GM21390 (cell line): ENCODE measurements around the gene CEACAM19.
"Not testable (repeated sequence)": the region's sequence is repeated elsewhere in the genome, so short reads cannot be mapped to it uniquely, and the experiment has no call there.

Experiments used
- ATAC-seq: cut with Tn5 transposase; IDR thresholded peaks from one replicate; pipeline ENCODE4 v1.9.1; 2021; ENCODE audit not compliant: unreplicated experiment

Gene CEACAM19, protein sequence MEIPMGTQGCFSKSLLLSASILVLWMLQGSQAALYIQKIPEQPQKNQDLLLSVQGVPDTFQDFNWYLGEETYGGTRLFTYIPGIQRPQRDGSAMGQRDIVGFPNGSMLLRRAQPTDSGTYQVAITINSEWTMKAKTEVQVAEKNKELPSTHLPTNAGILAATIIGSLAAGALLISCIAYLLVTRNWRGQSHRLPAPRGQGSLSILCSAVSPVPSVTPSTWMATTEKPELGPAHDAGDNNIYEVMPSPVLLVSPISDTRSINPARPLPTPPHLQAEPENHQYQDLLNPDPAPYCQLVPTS

DNA sequence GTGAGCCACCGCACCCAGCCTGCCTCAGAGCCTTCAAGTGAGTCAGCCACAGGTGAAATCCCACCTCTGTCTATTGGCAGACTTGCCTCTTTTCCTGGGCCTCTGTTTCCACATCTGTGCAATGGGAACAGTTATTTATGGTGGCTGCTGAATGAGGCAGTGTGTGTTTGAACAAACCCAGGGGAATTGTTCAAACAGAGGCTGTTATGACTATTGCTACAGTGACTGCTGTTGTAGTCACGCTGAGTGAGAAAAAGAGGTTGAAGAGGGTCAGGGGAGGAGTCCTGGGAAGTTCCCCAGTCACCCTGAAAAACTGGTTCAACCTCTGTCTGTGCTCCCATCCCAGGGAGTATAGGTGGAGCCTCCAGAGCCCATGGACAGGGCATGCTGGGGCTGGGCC, at the start of gene CEACAM19:
Gene CEACAM19 (plus strand): TSS at position 83 of the 400 bp plus-strand sequence. CDS start 450 bp downstream, outside the sequence.
- no peak for ATAC-seq

DNA sequence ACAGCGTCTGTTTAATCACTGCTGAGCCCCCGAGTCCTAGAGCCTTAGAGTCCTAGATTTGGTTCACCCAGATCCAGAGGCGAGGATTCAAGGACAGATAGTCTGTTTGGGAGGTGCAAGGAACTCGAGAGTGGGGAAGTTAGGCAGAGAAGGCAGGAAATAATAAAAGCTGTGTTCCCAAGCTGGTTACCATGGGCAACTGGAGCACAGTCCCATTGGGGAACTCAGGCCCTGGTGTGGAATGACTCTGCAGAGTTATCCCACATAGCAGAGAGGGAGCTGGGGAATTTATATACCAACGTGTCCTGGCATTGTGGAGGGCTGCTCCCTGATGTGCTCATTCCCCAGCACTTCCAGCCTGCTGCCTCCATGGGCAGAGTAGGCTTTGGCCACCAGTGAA, 48.2 kb upstream of the CEACAM19 start:
- ATAC-seq, result no peak

DNA sequence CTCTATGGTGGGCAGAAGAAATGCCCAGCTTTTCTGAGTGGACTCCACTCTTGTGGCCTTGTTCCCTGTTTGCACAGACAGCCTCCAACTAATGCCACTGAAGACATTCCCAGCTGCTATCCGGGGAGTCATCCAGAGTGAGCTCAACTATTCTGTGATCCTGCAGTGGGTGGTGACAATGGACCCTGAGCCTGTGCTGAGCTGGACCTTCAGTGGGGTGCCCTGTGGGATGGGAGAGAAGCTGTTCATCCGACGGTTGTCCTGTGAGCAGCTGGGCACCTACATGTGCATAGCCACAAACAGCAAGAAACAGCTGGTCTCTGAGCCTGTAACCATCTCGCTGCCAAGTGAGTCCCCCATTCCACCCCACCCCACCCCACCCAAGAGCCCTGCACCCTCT, 47.7 kb upstream of the CEACAM19 start:
- ATAC-seq, result no peak

DNA sequence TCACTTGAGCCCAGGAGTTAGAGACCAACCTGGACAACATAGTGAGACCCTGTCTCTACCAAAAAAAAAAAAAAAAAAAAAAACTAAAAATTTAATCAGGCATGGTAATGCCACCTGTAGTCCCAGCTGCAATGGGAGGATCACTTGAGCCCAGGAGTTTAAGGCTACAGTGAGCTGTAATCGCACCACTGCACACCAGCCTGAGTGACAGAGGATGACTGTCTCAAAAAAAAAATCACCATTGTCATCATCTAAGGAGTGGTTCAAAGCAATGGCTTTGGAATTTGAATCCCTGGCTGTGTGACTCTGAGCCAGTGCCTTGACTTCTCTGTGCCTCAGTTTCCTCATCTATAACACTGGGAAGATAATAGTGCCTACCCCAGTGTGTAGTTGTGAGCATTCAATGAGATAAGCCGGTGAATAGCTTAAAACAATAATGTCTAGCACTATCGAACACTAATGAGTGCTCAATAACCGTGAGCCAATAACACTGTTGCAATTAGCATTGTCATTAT, 46.4 kb upstream of the CEACAM19 start:
- no peak for ATAC-seq

DNA sequence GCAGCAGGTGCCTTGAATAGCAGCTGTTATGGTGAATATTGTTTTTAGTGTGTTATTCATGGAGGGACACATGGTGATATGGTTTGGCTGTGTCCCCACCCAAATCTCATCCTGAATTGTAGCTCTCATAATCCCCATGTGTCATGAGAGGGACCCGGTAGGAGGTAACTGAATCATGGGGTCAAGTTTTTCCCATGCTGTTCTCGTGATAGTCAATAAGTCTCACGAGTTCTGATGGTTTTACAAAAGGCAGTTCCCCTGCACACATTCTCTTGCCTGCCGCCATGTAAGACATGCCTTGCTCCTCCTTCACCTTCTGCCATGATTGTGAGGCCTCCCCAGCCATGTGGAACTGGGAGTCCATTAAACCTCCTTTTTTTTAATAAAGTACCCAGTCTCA, 45.6 kb upstream of the CEACAM19 start:
- not testable (repeated sequence) for ATAC-seq

DNA sequence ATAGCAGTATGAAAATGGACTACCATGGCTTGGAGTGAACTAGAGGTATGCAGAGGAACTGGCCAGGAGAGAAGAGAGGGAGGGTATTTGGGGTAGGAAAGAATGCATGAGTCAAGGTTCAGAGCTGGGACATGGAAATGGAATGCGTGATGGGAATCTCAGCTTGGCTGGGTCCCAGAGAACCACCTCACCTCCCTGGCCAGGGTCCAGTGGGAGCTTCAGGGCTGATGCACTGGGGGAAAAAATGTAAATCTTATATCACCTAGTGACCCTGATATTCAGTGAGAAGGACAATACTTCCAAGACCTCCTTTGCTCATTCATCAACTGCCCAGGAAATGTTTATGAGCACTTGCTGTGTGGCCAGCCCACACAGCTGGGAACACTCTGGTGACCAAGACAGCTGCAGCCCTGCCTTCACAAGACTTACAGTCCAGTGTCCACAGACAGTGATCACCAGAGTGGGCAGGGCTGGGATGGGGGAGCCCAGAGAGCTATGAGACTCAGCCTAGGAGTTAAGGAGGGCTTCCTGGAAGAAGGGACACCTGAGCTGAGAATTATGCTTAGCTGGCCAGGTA, 45.1 kb upstream of the CEACAM19 start:
- ATAC-seq, result no peak

DNA sequence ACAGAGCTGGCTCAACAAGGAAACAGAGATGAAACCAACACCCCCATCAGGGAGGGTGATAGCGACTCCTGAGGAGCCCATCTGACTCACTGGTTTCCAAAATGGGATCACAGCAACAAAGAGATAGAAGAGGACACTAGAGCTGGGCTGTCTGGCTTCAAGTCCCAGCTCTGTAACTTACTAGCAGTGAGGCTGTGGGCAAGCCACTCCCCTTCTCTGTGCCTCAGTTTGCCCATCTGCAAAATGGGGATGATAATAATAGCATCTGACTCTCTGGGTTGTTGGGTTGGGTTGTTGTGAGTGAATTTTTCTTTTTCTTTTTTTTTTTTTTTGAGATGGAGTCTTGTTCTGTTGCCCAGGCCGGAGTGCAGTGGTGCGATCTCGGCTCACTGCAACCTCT, 43.7 kb upstream of the CEACAM19 start:
- no peak for ATAC-seq

DNA sequence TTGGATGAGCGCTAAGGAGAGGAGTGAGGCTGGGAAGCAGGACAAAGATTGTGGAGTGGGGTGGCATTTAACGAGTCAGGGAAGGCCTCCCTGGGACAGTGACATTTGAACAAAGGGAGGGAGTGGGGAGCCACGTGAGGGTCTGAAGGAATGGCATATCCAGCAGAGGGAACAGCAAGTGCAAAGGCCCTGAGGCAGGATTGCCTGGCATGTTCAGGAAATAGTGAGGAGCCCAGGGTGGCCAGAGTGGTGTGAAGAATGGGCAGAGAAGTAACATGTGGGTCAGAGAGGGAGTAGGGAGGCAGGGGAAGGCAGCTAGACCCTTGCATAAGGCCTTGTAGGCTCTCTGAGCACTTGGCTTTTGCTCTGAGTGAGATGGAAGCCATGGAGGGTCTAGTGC, 42.5 kb upstream of the CEACAM19 start:
- ATAC-seq, result no peak

DNA sequence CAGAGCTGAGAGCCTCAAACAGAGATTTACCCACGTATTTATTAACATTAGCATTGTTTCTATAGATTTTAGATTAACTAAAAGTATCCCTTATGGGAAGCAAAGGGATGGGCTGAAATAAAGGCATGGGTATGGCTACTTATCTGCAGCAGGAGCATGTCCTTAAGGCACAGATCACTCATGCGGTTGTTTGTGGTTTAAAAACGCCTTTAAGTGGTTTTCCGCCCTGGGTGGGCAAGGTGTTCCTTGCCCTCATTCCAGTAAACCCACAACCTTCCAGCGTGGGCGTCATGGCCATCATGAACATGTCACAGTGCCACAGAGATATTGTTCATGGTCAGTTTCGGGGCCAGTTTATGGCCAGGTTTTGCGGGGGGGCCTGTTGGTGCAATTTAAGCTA, 39.7 kb upstream of the CEACAM19 start:
- ATAC-seq, result not testable (repeated sequence)

DNA sequence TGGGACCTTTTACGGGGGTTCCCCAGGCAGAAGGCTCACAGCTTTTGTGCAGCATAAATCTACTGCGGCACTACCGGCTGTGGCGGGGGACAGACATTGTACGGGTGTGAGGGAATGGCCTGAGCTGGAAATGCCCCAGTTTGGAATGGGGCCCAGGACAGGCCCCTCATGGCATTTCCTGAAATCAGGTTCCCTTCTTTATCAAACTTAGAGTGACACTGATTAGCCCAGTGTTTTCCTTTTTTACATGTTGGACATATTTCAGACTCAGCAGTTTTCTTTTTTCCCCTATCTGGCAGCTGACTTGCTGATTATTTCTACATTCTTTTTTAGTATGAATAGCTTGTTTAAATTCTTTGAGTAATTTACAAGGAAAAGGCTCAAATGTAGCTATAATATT, 37.2 kb upstream of the CEACAM19 start:
- ATAC-seq, result not testable (repeated sequence)

DNA sequence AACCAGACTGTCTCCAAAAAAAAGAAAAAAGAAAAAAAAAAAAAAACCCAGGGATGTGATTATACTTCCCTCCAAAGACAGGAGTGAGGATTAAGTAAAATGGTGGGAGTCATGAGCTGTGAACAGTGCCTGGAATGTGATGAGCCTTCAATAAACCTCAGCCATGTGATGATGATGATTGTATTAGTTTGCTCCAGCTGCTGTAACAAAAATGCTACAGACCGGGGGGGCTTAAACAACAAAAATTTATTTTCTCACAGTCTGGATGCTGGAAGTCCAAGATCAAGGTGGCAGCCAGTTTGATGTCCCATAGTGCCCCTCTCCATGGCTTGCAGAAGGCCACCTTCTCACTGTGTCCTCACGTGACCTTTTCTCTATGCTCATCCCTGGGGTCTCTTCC, 36.5 kb upstream of the CEACAM19 start:
- no peak for ATAC-seq

DNA sequence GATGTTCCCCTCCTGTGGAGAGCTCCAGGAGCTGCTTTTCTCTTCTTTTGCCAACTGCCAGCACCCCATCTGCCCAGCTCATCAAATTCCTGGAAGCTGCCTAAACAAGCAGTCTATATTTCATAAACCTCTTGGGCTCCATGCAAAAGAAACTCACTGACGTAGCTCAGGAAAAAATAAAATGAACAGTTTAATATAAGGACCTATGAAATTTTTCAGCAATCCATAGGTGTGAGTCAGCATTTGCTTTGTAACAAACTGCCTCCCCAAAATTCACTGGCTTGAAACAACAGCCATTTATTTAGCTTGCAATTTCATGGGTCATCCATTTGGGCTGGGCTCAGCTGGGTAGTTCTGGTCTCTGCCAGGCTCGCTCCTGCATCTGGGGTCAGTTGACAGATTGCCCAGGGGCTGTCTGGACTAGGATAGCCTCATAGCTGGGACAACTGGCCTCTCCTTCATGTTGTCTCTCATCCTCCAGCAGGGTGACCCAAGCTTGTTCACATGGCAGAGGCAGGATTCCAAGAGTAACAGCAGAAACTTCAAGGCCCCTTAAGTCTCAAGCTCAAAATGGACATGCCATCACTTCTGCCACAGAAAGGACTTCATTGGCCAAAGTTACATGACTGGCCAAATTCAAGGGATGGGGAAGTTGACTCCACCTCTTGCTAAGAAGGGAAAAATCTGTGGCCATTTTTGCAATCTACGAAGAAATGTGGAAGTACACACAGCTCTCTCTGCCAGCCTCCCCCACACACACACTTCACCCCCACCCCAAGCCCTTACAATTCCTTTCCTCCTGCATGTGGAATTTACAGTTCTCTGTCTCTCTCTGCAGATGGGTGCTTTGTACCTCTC, 35.5 kb upstream of the CEACAM19 start:
- no peak for ATAC-seq

DNA sequence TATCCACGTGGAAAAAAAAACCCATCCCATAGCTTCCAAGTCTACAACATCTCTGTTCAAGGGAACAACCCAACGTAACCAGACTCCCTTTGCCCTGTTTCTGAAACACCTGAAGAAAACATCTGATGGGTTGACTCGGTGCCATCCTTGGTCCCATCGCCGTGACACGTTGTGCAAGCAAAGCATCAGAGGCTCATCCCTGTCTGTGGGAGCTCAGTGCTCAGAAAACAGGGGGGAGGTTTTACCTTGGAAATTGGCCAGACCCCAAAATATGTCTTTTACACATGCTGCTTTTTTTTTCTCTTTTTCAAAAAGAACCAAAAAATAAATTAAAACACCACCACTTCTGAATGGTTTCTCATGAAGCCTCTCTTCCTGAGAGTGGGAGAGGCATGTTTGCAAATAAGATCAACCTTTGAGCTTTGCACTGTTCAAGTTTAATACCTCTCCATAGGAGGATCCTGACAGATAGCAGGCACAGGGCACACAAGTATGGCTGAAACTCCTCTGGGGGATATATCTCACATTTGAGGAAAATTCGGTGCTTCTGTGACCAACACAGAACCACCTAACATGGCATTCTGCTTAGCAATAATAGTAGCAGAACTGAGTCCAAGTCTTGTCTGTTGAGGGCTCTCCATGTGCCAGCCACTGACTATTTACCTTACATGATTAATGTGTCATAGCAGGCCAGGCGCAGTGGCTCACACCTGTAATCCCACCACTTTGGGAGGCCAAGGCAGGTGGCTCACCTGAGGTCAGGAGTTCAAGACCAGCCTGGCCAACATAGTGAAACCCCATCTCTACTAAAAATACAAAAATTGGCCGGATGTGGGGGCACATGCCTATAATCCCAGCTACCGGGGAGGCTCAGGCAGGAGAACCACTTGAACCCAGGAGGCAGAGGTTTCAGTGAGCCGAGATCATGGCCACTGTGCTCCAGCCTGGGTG, 34.6 kb upstream of the CEACAM19 start:
- ATAC-seq, result no peak

DNA sequence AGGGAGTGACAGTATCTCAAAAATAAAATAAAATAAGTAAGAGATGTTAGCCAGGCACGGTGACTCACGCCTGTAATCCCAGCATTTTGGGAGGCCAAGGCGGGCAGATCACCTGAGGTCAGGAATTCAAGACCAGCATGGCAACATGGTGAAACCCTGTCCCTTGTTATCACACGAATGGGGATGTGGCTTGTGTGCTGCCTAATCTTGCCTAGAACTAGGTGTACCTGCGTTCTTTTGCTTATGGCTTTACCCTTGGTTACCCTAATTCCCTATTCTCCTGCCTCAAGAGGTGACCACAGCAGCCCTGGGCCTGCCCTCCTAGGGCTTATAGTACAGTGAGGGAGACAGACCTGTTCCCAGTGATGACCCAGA, 33.9 kb upstream of the CEACAM19 start:
- no peak for ATAC-seq

DNA sequence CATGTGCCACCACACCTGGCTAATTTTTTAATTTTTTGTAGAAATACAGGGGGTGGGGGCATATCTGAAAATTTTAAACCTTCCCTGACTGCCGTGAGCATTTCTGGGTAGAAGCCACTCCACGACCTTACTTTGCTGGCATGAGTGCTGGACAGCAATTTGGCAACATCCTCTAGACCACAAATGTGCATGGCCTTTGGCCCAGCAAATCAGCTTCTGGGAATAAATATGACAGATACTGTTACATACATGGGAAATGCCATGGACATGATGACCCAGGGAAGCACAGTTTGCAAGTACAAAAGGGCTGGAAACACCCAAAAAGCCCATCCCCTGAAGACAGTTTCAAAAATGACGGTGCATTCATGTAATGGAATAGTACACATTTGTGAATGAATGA, 30.8 kb upstream of the CEACAM19 start:
- ATAC-seq, result no peak

DNA sequence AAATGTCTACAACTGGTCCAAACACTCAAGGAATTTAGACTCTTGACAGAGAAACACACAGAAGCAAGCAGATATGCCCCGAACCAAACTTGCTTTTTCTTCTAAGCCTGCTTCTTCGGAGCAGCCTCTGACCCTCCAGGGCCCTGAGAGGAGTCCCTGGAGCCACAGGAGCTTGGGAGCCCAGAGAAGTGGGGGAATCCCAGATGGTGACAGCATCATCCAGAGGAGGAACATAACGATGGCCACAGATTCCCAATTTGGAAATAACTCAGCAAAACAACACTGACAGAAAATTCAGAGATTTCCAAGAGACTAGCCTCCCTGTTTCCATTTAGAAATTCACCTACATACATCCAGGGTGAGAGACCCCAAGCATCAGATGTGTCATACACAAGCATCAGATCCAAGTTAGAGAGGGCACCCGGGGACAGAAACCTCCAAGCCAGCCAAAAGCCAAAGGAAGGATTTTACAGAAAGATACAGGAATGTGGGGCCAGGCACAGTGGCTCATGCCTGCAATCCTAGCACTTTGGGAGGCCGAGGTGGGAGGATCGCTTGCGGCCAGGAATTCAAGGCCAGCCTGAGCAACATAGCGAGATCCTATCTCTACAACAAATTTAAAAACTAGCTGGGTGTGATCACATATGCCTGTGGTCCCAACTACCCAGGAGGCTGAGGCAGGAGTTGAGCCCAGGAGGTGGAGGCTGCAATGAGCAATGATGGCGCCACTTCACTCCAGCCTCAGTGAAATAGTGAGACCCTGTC, 29.6 kb upstream of the CEACAM19 start:
- no peak for ATAC-seq

DNA sequence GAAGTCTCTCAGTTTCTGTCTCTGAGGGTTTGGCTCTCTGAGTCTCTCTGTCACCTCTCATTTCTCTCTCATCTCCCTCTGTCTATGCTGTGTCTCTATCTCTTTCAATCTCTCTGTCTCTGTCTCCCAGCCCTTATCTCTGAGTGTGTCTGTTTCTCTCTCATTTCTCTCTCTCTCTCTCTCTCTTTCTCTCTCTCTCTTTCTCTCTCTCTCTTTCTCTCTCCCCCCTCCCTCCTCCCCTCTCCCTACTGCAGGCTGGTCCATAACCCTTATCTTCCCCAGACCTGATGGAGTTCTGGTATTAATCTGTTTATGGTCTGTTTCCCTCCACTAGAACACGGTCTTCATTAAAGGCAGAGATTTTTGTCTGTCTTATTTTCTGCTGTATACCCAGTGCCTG, 28.9 kb upstream of the CEACAM19 start:
- ATAC-seq, result no peak

DNA sequence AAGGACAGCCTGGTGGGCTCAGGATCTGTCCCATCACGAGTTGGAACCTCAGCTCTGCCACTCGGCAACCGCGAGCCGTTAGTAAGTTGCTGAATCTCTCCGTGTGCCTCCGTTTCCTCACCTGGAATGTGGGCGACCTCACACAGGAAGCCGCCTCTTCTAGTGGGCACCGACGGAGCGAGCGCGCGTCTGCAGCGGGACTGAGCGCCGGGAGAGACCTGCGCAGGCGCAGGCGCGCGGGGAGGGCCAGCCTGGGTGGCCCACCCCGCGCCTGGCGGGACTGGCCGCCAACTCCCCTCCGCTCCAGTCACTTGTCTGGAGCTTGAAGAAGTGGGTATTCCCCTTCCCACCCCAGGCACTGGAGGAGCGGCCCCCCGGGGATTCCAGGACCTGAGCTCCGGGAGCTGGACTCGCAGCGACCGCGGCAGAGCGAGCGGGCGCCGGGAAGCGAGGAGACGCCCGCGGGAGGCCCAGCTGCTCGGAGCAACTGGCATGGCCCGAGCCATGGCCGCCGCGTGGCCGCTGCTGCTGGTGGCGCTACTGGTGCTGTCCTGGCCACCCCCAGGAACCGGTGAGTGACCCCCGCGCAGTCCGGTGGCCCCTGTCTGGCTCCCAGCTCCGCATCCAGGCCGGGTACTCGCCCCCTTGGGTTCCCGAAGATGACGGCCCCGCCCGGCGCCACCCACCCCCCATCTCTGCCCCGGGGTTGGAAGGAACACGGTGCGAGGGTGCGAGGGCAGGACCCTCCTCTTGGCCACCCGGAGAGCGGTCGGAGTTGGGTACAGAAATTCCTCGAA, 27.5 kb upstream of the CEACAM19 start, which contains the start of gene PVR:
Gene PVR (plus strand): TSS at position 306 of the 797 bp plus-strand sequence. CDS start 187 bp downstream, at position 493.
- no peak for ATAC-seq

DNA sequence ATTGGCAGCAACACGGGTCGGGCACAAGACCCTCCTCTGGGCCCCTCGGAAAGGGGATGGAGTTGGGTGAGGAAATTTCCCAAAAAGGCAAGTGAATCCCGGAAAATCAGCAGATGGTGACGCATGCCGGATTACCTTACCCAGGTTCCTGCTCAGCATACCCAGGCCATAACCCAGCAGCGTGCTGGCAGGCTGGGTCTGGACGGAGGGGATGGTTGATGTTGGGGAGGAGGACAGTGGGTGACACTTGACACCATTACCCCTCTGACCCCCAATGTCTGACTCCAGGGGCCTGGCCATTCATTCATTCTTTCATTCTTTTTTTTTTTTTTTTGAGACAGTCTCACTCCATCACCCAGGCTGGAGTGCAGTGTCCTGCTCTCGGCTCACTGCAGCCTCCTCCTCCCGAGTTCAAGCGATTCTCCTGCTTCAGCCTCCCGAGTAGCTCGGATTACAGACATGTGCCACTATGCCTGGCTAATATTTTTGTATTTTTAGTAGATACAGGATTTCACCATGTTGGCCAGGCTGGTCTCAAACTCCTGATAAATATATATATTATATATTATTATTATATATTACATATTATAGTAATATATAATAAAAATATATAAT, 26.8 kb upstream of the CEACAM19 start:
- ATAC-seq, result no peak
